HepG2 (cell line): ENCODE results near the gene TMPRSS11E. TPM values are rescaled to one million over a fixed set of nuclear protein-coding genes. Genes with fewer than 3 reads are reported as not detected.

Source experiments
- ATF4 ChIP-seq, 2 experiments: fragments of 450-650 bp in 1 of 2; sonication (generic) in 1 of 2; formaldehyde crosslinking; IDR thresholded peaks; 2 replicates each; pipeline versions ENCODE4 v1.5.0 to v1.8.0; 2020 to 2022; ENCODE audit warnings: mild to moderate bottlenecking in 1 of 2, missing genetic modification reagents in 1 of 2
- CREB1 ChIP-seq, 2 experiments: fragments of 450-650 bp in 1 of 2; IDR thresholded peaks; 2 replicates each; pipeline ENCODE4 v1.6.1; 2016 to 2017; ENCODE audit warnings: control low read depth in 1 of 2, mild to moderate bottlenecking in 1 of 2, missing compliant biosample characterization in 1 of 2, missing genetic modification characterization in 1 of 2
- CSRNP2 ChIP-seq: sonication (generic); formaldehyde crosslinking; conservative IDR thresholded peaks from 2 replicates; pipeline ENCODE4 v1.8.0; 2022; ENCODE audit warnings: low read depth, missing genetic modification reagents
- FOXA3 ChIP-seq: IDR thresholded peaks from 2 replicates; pipeline ENCODE4 v1.6.1; 2016; ENCODE audit warnings: missing genetic modification reagents, missing compliant biosample characterization
- GATAD2A ChIP-seq: IDR thresholded peaks from 2 replicates; pipeline ENCODE4 v1.6.1; 2016
- HOXD1 ChIP-seq: sonication (generic); formaldehyde crosslinking; IDR thresholded peaks from 2 replicates; pipeline ENCODE4 v1.5.0; 2020; ENCODE audit warnings: missing genetic modification reagents
- JARID2 ChIP-seq: sonication (generic); formaldehyde crosslinking; IDR thresholded peaks from 2 replicates; pipeline ENCODE4 v1.8.1; 2023; ENCODE audit warnings: missing genetic modification reagents, inconsistent platforms; ENCODE audit not compliant: insufficient replicate concordance
- MXD3 ChIP-seq: IDR thresholded peaks from 2 replicates; pipeline ENCODE4 v1.6.1; 2016; ENCODE audit warnings: mild to moderate bottlenecking, missing biosample characterization, missing genetic modification reagents
- ZBTB20 ChIP-seq: sonication (generic); formaldehyde crosslinking; IDR thresholded peaks from 2 replicates; pipeline ENCODE4 v1.8.1; 2023; ENCODE audit warnings: missing genetic modification reagents, low read depth, mild to moderate bottlenecking, borderline replicate concordance
- ZFY ChIP-seq: sonication (generic); formaldehyde crosslinking; IDR thresholded peaks from 2 replicates; pipeline ENCODE4 v1.4.0; 2020; ENCODE audit warnings: missing genetic modification reagents
- ZMYM4 ChIP-seq: sonication (generic); formaldehyde crosslinking; IDR thresholded peaks from 2 replicates; pipeline ENCODE4 v1.8.1; 2023; ENCODE audit warnings: mild to moderate bottlenecking, missing genetic modification reagents
- ZNF101 ChIP-seq: sonication (generic); formaldehyde crosslinking; IDR thresholded peaks from 2 replicates; pipeline ENCODE4 v1.4.0; 2020; ENCODE audit warnings: mild to moderate bottlenecking, low read depth, missing genetic modification reagents, borderline replicate concordance
- ZNF143 ChIP-seq: sonication (generic); formaldehyde crosslinking; IDR thresholded peaks from 2 replicates; pipeline ENCODE4 v1.4.0; 2020; ENCODE audit warnings: missing genetic modification reagents
- ZNF44 ChIP-seq: sonication (generic); formaldehyde crosslinking; IDR thresholded peaks from 2 replicates; pipeline ENCODE4 v1.5.1; 2020; ENCODE audit warnings: mild to moderate bottlenecking, missing genetic modification reagents
- ZNF501 ChIP-seq: sonication (generic); formaldehyde crosslinking; IDR thresholded peaks from 2 replicates; pipeline ENCODE4 v1.5.1; 2020; ENCODE audit warnings: mild to moderate bottlenecking, moderate library complexity, missing genetic modification reagents
- ZNF512 ChIP-seq: sonication (generic); formaldehyde crosslinking; IDR thresholded peaks from 2 replicates; pipeline ENCODE4 v1.4.0; 2020; ENCODE audit warnings: mild to moderate bottlenecking, missing genetic modification reagents
- ZNF629 ChIP-seq: sonication (generic); formaldehyde crosslinking; conservative IDR thresholded peaks from 2 replicates; pipeline ENCODE4 v1.5.0; 2020; ENCODE audit warnings: missing genetic modification reagents
- ZNF644 ChIP-seq: IDR thresholded peaks from 2 replicates; pipeline ENCODE4 v1.6.1; 2016; ENCODE audit warnings: low read depth
- polyA plus RNA-seq, 8 experiments: library from polyadenylated mRNA; depleted of rRNA in 3 of 8; stranded (reverse) in 7 of 8; unstranded in 1 of 8; fragments of >200 nt; fragmentation: Illumina TruSeq in 4 of 8; extraction: Trizol in 4 of 8; gene quantifications; 2 replicates each; pipeline versions ENCODE4 v1.2.1 to v1.2.3, GENCODE V29; 2011 to 2016; ENCODE audit warnings: low read depth in 4 of 8, missing spikeins in 1 of 8, mixed read lengths in 1 of 8; ENCODE audit not compliant: insufficient read depth in 1 of 8
- total RNA-seq, 5 experiments: library from RNA; depleted of rRNA; stranded (reverse); fragments of >200 nt; fragmentation: Illumina TruSeq; extraction: Trizol; gene quantifications; 2 replicates each; pipeline ENCODE4 v1.2.3, GENCODE V29; 2016; ENCODE audit warnings: low read depth in 1 of 5
- TF ChIP-seq, protein P1 (sequence below): sonication (generic); formaldehyde crosslinking; IDR thresholded peaks from 2 replicates; pipeline ENCODE4 v1.4.0; 2020; ENCODE audit warnings: missing genetic modification reagents

The TMPRSS11E gene
- total and polyA plus RNA-seq, 2 of the 13 experiments (the other 11 are each of a cell fraction or from before 2014, with no cell fraction given) = not detected

DNA sequence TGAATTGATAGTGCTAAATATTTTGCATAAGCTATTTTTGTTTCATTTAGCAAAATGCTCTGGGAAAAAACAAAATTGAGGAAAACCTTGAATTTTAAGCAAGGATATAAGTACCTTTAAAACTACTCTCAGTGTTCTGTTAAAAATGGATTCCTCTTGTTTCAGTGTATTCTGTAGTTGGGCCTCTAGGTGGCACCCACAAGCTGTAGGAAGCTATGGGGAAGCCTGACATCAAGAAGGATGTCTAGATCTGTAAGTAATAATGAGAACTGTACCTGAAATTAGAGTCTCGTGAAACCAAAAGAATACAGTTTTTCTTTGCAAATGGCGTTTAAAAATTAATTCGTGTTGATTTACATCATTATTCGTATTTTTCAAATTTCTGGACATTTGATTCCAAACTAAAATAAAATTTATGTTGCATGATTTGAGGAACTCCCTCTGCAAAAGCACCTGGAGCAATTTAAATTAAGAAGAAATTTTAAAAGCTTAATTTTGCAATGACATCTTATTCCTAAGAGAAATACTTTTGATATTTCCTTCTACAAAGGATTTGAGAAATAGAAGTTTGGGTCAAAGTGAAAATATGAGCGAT, 51.2 kb downstream of the TMPRSS11E start (continued):
- TF ChIP-seq, protein P1, sequence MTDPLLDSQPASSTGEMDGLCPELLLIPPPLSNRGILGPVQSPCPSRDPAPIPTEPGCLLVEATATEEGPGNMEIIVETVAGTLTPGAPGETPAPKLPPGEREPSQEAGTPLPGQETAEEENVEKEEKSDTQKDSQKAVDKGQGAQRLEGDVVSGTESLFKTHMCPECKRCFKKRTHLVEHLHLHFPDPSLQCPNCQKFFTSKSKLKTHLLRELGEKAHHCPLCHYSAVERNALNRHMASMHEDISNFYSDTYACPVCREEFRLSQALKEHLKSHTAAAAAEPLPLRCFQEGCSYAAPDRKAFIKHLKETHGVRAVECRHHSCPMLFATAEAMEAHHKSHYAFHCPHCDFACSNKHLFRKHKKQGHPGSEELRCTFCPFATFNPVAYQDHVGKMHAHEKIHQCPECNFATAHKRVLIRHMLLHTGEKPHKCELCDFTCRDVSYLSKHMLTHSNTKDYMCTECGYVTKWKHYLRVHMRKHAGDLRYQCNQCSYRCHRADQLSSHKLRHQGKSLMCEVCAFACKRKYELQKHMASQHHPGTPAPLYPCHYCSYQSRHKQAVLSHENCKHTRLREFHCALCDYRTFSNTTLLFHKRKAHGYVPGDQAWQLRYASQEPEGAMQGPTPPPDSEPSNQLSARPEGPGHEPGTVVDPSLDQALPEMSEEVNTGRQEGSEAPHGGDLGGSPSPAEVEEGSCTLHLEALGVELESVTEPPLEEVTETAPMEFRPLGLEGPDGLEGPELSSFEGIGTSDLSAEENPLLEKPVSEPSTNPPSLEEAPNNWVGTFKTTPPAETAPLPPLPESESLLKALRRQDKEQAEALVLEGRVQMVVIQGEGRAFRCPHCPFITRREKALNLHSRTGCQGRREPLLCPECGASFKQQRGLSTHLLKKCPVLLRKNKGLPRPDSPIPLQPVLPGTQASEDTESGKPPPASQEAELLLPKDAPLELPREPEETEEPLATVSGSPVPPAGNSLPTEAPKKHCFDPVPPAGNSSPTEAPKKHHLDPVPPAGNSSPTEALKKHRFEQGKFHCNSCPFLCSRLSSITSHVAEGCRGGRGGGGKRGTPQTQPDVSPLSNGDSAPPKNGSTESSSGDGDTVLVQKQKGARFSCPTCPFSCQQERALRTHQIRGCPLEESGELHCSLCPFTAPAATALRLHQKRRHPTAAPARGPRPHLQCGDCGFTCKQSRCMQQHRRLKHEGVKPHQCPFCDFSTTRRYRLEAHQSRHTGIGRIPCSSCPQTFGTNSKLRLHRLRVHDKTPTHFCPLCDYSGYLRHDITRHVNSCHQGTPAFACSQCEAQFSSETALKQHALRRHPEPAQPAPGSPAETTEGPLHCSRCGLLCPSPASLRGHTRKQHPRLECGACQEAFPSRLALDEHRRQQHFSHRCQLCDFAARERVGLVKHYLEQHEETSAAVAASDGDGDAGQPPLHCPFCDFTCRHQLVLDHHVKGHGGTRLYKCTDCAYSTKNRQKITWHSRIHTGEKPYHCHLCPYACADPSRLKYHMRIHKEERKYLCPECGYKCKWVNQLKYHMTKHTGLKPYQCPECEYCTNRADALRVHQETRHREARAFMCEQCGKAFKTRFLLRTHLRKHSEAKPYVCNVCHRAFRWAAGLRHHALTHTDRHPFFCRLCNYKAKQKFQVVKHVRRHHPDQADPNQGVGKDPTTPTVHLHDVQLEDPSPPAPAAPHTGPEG = no peak
- TF ChIP-seq ZNF101 (CRISPR knock-in tag) = no peak
- no peak for TF ChIP-seq CREB1 (IDR thresholded peaks at IDR 0.05)
- 0 out of 2 replicates have a peak, but pooled peaks have one; percentile 6 for TF ChIP-seq CREB1 (CRISPR knock-in tag; IDR thresholded peaks at IDR 0.05)
- TF ChIP-seq MXD3 (CRISPR knock-in tag) = no peak
- no peak for TF ChIP-seq ZNF501
- TF ChIP-seq ZNF143 (CRISPR knock-in tag) = no peak
- no peak for TF ChIP-seq CSRNP2
- TF ChIP-seq ZNF629 (CRISPR knock-in tag) = no peak
- TF ChIP-seq ZNF644 = no peak
- no peak for TF ChIP-seq ZNF44 (CRISPR knock-in tag)
- peak; percentile 57 for TF ChIP-seq FOXA3 (CRISPR knock-in tag)
- no peak for TF ChIP-seq ZBTB20 (CRISPR knock-in tag)
- TF ChIP-seq ATF4 (CRISPR knock-in tag; IDR thresholded peaks at IDR 0.05) = no peak
- TF ChIP-seq ZMYM4 = peak; percentile 46; the same call in 1 of the 2 replicates
- TF ChIP-seq ZNF512 (CRISPR knock-in tag) = no peak
- TF ChIP-seq JARID2 (CRISPR knock-in tag) = no peak
- TF ChIP-seq HOXD1 = no peak
- no peak for TF ChIP-seq ZFY (CRISPR knock-in tag)
- TF ChIP-seq GATAD2A = peak; percentile 56; the same call in 1 of the 2 replicates
